Measurements from ENCODE around the gene PRR33. TPM values are rescaled to one million over a fixed set of nuclear protein-coding genes. Genes with fewer than 3 reads are reported as not detected.

Gene PRR33
- total and polyA plus RNA-seq, 9 of the 15 experiments (the other 6 are each of a cell fraction or from before 2014, with no cell fraction given) = not detected

DNA sequence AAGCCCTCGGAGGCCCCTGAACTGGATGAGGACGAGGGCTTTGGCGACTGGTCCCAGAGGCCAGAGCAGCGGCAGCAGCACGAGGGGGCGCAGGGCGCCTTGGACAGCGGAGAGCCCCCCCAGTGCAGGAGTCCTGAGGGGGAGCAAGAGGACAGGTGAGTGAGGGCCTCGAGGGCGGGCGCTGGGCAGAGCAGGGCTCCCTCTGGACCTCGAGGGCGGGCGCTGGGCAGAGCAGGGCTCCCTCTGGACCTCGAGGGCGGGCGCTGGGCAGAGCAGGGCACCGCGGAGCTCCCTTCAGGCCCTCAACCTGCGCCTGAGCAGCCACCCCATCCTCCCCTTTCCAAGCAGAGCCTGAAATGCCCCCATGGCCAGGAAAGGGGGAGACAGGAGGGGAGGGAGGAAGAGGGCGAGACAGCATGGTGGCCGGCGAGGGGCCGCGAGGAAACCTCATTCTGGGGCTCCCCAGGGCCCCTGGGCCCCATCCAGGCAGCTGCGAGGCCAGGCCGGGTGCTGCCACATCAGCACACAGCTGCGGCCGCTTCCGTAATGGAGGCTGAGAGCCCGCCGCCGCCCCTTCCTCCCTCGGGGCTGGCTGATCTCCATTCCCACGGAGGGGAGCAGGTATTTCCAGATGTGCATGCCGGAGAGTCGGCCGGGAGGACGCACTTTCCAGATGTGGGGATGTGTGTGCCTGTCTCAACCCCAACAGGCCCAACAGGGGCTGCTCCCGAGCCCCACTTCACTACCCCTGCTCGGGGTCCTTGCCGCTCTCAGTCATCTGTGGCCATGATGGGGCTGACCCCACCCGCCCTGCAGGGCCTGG lies 10.0 kb downstream of the PRR33 start:
- Histone ChIP-seq H3K4me1 (replicated peaks in 1 of 2; ENCODE audit: control insufficient read depth in 2 of 2, insufficient read depth in 2 of 2, low read length in 2 of 2) (peaks cover 0 to 28% of the 10 kb centered on the region in 2 experiments; a peak in 2 of 5 replicates), H4K20me1 (replicated peaks; ENCODE audit: control insufficient read depth, insufficient read depth, low read length) (0 out of 2 replicates have a peak, but pooled peaks cover 7% of the 10 kb centered on the region), H3K9me1 (ENCODE audit: control insufficient read depth, insufficient read depth, low read length) (no peaks in the 10 kb centered on the region), H3K36me3 (ENCODE audit: control insufficient read depth, insufficient read depth, low read length) (no peaks in the 10 kb centered on the region), H3K27me3 (ENCODE audit: control insufficient read depth in 2 of 2, insufficient read depth in 2 of 2, low read length in 2 of 2) (peaks cover 3 to 44% of the 10 kb centered on the region in 2 experiments; a peak in 3 of 5 replicates), H3K9me3 (replicated peaks; ENCODE audit: control insufficient read depth, insufficient read depth, low read depth, low read length) (no peaks in the 10 kb centered on the region), H3K79me2 (ENCODE audit: control insufficient read depth, insufficient read depth, low read length) (no peaks in the 10 kb centered on the region), H2AFZ (ENCODE audit: low read depth, low read length) (no peak overlapping the region), H3K9ac (ENCODE audit: insufficient read depth in 1 of 2, low read depth in 2 of 2, low read length in 2 of 2) (no peak overlapping the region), H3K4me2 (ENCODE audit: insufficient read depth, low read length) (no peak overlapping the region), H3K4me3 (no peak overlapping the region), H3K27ac (ENCODE audit: extremely low read depth, low read depth, low read length) (no peak overlapping the region)
- FAIRE-seq = no peak
- in situ Hi-C loops (cut with MboI) = loop anchor here (5.0 kb wide), 1 partner anchor 36 kb away; the partner anchor contains the start of gene TNNT3
- ChIA-PET POLR2A (interaction anchor here (0.6 to 0.7 kb wide), 2 partner anchors 11 to 118 kb away, joined by 3 read pairs; no protein-coding TSS in a partner anchor), CTCF (ENCODE audit: low intra/inter-chr PET ratio) (interaction anchor here (1.1 to 6.5 kb wide), 2 partner anchors 119 to 271 kb away, joined by 3 to 93 read pairs; partner anchors contain the start of gene H19)
- DNase-seq (ENCODE audit: extremely low read depth in 1 of 4, low spot score in 3 of 4) = no peak
- intact Hi-C loops (cut with micrococcal nuclease) = loop anchor here (1.0 to 2.0 kb wide), 2 partner anchors 45 to 229 kb away; no protein-coding TSS in a partner anchor
- no peak; the same call in 2 of the 3 replicates for ATAC-seq
- TF ChIP-seq MCM2 (IDR thresholded peaks at IDR 0.05; ENCODE audit: low read depth) (no peak), ZNF644 (tag; IDR thresholded peaks at IDR 0.05; ENCODE audit: low read depth) (no peak), PHF20 (IDR thresholded peaks at IDR 0.05; ENCODE audit: partially characterized antibody) (no peak), PTBP1 (IDR thresholded peaks at IDR 0.05; ENCODE audit: low read depth, low read length) (no peak), SUPT5H (IDR thresholded peaks at IDR 0.05) (no peak), COPS2 (conservative IDR thresholded peaks at IDR 0.05) (no peak), TRIM24 (IDR thresholded peaks at IDR 0.05) (no peak), ZNF224 (CRISPR knock-in tag; IDR thresholded peaks at IDR 0.05) (no peak), MEF2A (IDR thresholded peaks at IDR 0.05; ENCODE audit: control insufficient read depth, low read depth, low read length) (no peak), CBFB (CRISPR knock-in tag; IDR thresholded peaks at IDR 0.05) (no peak), BRD9 (IDR thresholded peaks at IDR 0.05; ENCODE audit: low read depth, partially characterized antibody) (no peak)
- TF ChIP-seq, protein P1, sequence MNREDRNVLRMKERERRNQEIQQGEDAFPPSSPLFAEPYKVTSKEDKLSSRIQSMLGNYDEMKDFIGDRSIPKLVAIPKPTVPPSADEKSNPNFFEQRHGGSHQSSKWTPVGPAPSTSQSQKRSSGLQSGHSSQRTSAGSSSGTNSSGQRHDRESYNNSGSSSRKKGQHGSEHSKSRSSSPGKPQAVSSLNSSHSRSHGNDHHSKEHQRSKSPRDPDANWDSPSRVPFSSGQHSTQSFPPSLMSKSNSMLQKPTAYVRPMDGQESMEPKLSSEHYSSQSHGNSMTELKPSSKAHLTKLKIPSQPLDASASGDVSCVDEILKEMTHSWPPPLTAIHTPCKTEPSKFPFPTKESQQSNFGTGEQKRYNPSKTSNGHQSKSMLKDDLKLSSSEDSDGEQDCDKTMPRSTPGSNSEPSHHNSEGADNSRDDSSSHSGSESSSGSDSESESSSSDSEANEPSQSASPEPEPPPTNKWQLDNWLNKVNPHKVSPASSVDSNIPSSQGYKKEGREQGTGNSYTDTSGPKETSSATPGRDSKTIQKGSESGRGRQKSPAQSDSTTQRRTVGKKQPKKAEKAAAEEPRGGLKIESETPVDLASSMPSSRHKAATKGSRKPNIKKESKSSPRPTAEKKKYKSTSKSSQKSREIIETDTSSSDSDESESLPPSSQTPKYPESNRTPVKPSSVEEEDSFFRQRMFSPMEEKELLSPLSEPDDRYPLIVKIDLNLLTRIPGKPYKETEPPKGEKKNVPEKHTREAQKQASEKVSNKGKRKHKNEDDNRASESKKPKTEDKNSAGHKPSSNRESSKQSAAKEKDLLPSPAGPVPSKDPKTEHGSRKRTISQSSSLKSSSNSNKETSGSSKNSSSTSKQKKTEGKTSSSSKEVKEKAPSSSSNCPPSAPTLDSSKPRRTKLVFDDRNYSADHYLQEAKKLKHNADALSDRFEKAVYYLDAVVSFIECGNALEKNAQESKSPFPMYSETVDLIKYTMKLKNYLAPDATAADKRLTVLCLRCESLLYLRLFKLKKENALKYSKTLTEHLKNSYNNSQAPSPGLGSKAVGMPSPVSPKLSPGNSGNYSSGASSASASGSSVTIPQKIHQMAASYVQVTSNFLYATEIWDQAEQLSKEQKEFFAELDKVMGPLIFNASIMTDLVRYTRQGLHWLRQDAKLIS (CRISPR knock-in tag; IDR thresholded peaks at IDR 0.05) = no peak
- TF ChIP-seq, protein P2, sequence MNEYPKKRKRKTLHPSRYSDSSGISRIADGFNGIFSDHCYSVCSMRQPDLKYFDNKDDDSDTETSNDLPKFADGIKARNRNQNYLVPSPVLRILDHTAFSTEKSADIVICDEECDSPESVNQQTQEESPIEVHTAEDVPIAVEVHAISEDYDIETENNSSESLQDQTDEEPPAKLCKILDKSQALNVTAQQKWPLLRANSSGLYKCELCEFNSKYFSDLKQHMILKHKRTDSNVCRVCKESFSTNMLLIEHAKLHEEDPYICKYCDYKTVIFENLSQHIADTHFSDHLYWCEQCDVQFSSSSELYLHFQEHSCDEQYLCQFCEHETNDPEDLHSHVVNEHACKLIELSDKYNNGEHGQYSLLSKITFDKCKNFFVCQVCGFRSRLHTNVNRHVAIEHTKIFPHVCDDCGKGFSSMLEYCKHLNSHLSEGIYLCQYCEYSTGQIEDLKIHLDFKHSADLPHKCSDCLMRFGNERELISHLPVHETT (CRISPR knock-in tag; conservative IDR thresholded peaks at IDR 0.05 in 1 of 2, IDR thresholded peaks at IDR 0.05 in 1 of 2) = no peak
- 5% methylated on average over 22 of the region's 43 CpGs for WGBS (ENCODE audit: insufficient coverage, low coverage, missing lambda C conversion rate)
- BruUV-seq (replicated peaks) = no TSS peak

Measured in K562 (cell line).